CD14-positive monocyte (primary cell): ENCODE results near the gene RTN4R. TPM values are rescaled to one million over a fixed set of nuclear protein-coding genes. Genes with fewer than 3 reads are reported as not detected.
"Not testable (repeated sequence)": the region's sequence is repeated elsewhere in the genome, so short reads cannot be mapped to it uniquely, and the experiment has no call there.

Experiments
- DNase-seq, 3 donors: peaks; one replicate each; pipeline ENCODE4 v3.0.0-alpha.2; 2011 to 2022
- H2AFZ ChIP-seq: 2 replicates; pipeline ENCODE4 v1.6.0; 2012; ENCODE audit warnings: mild to moderate bottlenecking, low read depth, low read length, inconsistent platforms; ENCODE audit not compliant: insufficient read depth, poor library complexity, severe bottlenecking
- H3K27ac ChIP-seq, 2 donors: 1 replicate in 1 of 2; 2 replicates in 1 of 2; pipeline ENCODE4 v1.5.1; 2012 to 2013; ENCODE audit warnings: low read length in 2 of 2, control low read depth in 1 of 2, inconsistent platforms in 1 of 2, low read depth in 1 of 2, mild to moderate bottlenecking in 1 of 2
- H3K27me3 ChIP-seq, 2 donors: one replicate each; pipeline versions ENCODE4 v1.6.0 to v1.6.1; 2011 to 2013; ENCODE audit warnings: low read length in 2 of 2; ENCODE audit not compliant: control insufficient read depth in 2 of 2, insufficient read depth in 2 of 2
- H3K36me3 ChIP-seq, 2 donors: replicated peaks in 1 of 2; 1 replicate in 1 of 2; 2 replicates in 1 of 2; pipeline versions ENCODE4 v1.5.1 to v1.6.1; 2012 to 2013; ENCODE audit warnings: low read length in 2 of 2, control low read depth in 1 of 2, inconsistent platforms in 1 of 2, mild to moderate bottlenecking in 1 of 2; ENCODE audit not compliant: insufficient read depth in 2 of 2, control insufficient read depth in 1 of 2
- H3K4me1 ChIP-seq, 2 donors: 1 replicate in 1 of 2; 2 replicates in 1 of 2; pipeline versions ENCODE4 v1.5.1 to v1.6.1; 2012 to 2013; ENCODE audit warnings: low read length in 2 of 2, control low read depth in 1 of 2, inconsistent platforms in 1 of 2, mild to moderate bottlenecking in 1 of 2, moderate library complexity in 1 of 2; ENCODE audit not compliant: insufficient read depth in 2 of 2, control insufficient read depth in 1 of 2
- H3K4me2 ChIP-seq: replicated peaks from 2 replicates; pipeline ENCODE3; 2012; ENCODE audit warnings: low read length, moderate library complexity, mild to moderate bottlenecking; ENCODE audit not compliant: poor library complexity, severe bottlenecking; ENCODE audit errors: extremely low read depth
- H3K4me3 ChIP-seq, 3 experiments: fragments of 200-600 bp in 1 of 3; sonication (generic) in 1 of 3; replicated peaks in 1 of 3; 1 replicate in 2 of 3; 2 replicates in 1 of 3; pipeline ENCODE4 v1.5.1; 2011 to 2013; ENCODE audit warnings: low read length in 3 of 3, mild to moderate bottlenecking in 3 of 3, control low read depth in 2 of 3, low read depth in 2 of 3, inconsistent platforms in 1 of 3, moderate library complexity in 1 of 3
- H3K79me2 ChIP-seq: 2 replicates; pipeline ENCODE4 v1.6.0; 2012; ENCODE audit warnings: mild to moderate bottlenecking, control low read depth, inconsistent platforms, low read length, moderate library complexity; ENCODE audit not compliant: insufficient read depth
- H3K9ac ChIP-seq: 2 replicates; pipeline ENCODE4 v1.6.0; 2017; ENCODE audit warnings: low read length, mild to moderate bottlenecking; ENCODE audit not compliant: insufficient read depth, poor library complexity, severe bottlenecking
- H3K9me3 ChIP-seq, 2 donors: replicated peaks in 1 of 2; 1 replicate in 1 of 2; 2 replicates in 1 of 2; pipeline versions ENCODE4 v1.5.1 to v1.6.1; 2012 to 2013; ENCODE audit warnings: low read length in 2 of 2, control low read depth in 1 of 2; ENCODE audit not compliant: control insufficient read depth in 1 of 2, insufficient read depth in 1 of 2
- H4K20me1 ChIP-seq: 2 replicates; pipeline ENCODE4 v1.6.0; 2012; ENCODE audit warnings: mild to moderate bottlenecking, low read length, control low read depth, moderate library complexity; ENCODE audit not compliant: insufficient read depth
- H3K27ac Mint-ChIP-seq, 7 donors: one replicate each; pipeline ENCODE4 v1.8.0; 2020; ENCODE audit warnings: mild to moderate bottlenecking in 7 of 7, mixed read lengths in 7 of 7, moderate library complexity in 6 of 7, inconsistent platforms in 2 of 7
- H3K27me3 Mint-ChIP-seq, 3 donors: one replicate each; pipeline ENCODE4 v1.8.0; 2021 to 2022; ENCODE audit warnings: low read depth in 3 of 3, mild to moderate bottlenecking in 3 of 3, mixed read lengths in 3 of 3, moderate library complexity in 3 of 3, inconsistent platforms in 1 of 3
- H3K36me3 Mint-ChIP-seq, 2 donors: one replicate each; pipeline ENCODE4 v1.8.0; 2020; ENCODE audit warnings: mixed read lengths in 2 of 2, inconsistent platforms in 1 of 2, mild to moderate bottlenecking in 1 of 2
- H3K4me1 Mint-ChIP-seq: one replicate; pipeline ENCODE4 v1.8.0; 2020; ENCODE audit warnings: mild to moderate bottlenecking, mixed read lengths
- H3K4me3 Mint-ChIP-seq, 2 donors: one replicate each; pipeline ENCODE4 v1.8.0; 2020; ENCODE audit warnings: mild to moderate bottlenecking in 2 of 2, mixed read lengths in 2 of 2, moderate library complexity in 1 of 2
- H3K9me3 Mint-ChIP-seq, 7 donors: one replicate each; pipeline ENCODE4 v1.8.0; 2020 to 2022; ENCODE audit warnings: mixed read lengths in 7 of 7, mild to moderate bottlenecking in 6 of 7, moderate library complexity in 6 of 7, inconsistent platforms in 2 of 7
- WGBS: methylation state at CpG from one replicate; pipeline ENCODE4 v1.1.5; 2013; ENCODE audit warnings: missing lambda C conversion rate; ENCODE audit not compliant: insufficient coverage; 5-methylcytosine and 5-hydroxymethylcytosine counted together
- intact Hi-C, 2 donors: fragments of 100-400 bp; cut with micrococcal nuclease; formaldehyde crosslinking; loops; one replicate each; pipeline versions ENCODE4 v1.15.0 to v1.15.1; 2023
- polyA plus RNA-seq, 3 donors: library from polyadenylated mRNA; depleted of rRNA in 1 of 3; unstranded in 2 of 3; stranded (reverse) in 1 of 3; fragments of 300-500 nt in 2 of 3; fragments of >200 nt in 1 of 3; fragmentation: Illumina TruSeq in 2 of 3; gene quantifications; 1 replicate in 2 of 3; 2 replicates in 1 of 3; pipeline ENCODE4 v1.2.3, GENCODE V29; 2012 to 2021
- TF ChIP-seq, protein P1 (sequence below): fragments of 200-600 bp; IDR thresholded peaks from one replicate; pipeline ENCODE4 v1.8.0; 2022; ENCODE audit warnings: antibody characterized with exemption, mild to moderate bottlenecking

Gene RTN4R
- polyA plus RNA-seq, 3 donors, result not detected

DNA sequence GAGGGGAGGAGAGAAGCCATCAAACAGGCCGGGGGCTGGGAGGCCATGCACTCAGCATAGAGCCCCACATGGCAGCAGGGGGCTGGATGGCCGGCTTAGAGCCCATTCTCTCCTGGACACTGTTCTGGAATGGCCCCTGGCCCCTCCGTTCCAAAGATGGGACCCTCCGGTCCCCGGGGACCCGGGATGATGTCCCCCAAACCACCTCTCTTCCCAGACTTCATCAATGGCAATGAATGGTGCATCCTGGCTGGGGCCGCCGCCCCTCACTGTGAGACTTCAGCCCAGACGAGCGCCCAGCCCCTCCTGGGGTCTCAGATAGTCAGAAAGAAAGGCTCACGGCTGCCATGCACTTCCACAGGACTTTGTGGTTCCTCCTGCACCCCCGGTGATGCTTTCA lies 13.8 kb upstream of the RTN4R start:
- H2AFZ ChIP-seq, result no peak overlapping the region
- H3K79me2 ChIP-seq, result no peaks in the 10 kb centered on the region
- Mint-ChIP-seq H3K4me3 (no peak overlapping the region), H3K27me3 (peaks cover 0 to 2% (median 0%) of the 10 kb centered on the region in 3 donors), H3K4me1 (peaks cover under 1% of the 10 kb centered on the region), H3K27ac (peak overlapping the region in 1 of 7 donors; percentile 77), H3K9me3 (no peaks in the 10 kb centered on the region), H3K36me3 (no peaks in the 10 kb centered on the region)
- H4K20me1 ChIP-seq, result no peaks in the 10 kb centered on the region
- no peak for DNase-seq
- intact Hi-C loops, result loop anchor here (10.0 kb wide), 1 partner anchor 307 kb away; no protein-coding TSS in a partner anchor
- no peak overlapping the region for H3K9ac ChIP-seq
- H3K4me1 ChIP-seq, result no peaks in the 10 kb centered on the region
- TF ChIP-seq, protein P1, sequence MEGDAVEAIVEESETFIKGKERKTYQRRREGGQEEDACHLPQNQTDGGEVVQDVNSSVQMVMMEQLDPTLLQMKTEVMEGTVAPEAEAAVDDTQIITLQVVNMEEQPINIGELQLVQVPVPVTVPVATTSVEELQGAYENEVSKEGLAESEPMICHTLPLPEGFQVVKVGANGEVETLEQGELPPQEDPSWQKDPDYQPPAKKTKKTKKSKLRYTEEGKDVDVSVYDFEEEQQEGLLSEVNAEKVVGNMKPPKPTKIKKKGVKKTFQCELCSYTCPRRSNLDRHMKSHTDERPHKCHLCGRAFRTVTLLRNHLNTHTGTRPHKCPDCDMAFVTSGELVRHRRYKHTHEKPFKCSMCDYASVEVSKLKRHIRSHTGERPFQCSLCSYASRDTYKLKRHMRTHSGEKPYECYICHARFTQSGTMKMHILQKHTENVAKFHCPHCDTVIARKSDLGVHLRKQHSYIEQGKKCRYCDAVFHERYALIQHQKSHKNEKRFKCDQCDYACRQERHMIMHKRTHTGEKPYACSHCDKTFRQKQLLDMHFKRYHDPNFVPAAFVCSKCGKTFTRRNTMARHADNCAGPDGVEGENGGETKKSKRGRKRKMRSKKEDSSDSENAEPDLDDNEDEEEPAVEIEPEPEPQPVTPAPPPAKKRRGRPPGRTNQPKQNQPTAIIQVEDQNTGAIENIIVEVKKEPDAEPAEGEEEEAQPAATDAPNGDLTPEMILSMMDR, result no peak
- H3K4me3 ChIP-seq, result no peak overlapping the region
- H3K36me3 ChIP-seq, result no peaks in the 10 kb centered on the region
- no peaks in the 10 kb centered on the region for H3K27me3 ChIP-seq
- no peak overlapping the region for H3K4me2 ChIP-seq
- WGBS, result 90% methylated on average over 9 of the region's 12 CpGs
- H3K9me3 ChIP-seq, result no peaks in the 10 kb centered on the region
- no peak overlapping the region for H3K27ac ChIP-seq

DNA sequence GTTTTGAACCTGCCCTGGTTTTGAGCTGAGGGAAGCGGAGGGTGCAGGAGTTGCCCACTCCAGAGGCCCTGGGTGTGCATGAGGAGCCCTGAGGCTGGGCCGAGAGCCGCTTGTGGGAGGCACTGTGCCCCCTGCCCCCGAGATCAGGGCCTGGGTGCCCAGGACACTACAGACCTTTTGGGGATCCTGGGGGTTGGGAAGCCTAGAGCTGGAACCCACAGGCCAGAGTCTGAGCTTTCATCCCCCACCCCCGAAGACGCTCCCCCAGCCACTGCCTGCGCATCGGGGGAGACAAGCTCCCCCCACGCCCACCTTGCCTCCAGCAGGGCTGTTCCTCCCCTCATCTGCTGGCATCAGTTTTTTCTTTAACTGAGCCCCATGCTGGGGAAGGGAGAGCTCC lies 13.4 kb upstream of the RTN4R start:
- H3K4me1 ChIP-seq, H3K27me3 Mint-ChIP-seq, H3K4me1 Mint-ChIP-seq, H3K36me3 Mint-ChIP-seq, H3K27ac ChIP-seq, DNase-seq, H3K4me2 ChIP-seq, H3K4me3 ChIP-seq, H3K27ac Mint-ChIP-seq, H4K20me1 ChIP-seq, H3K9me3 ChIP-seq, H3K9me3 Mint-ChIP-seq, H3K79me2 ChIP-seq, H2AFZ ChIP-seq, H3K27me3 ChIP-seq, H3K4me3 Mint-ChIP-seq, H3K9ac ChIP-seq, H3K36me3 ChIP-seq: not testable (repeated sequence)
- 67% methylated on average over 3 of the region's 9 CpGs for WGBS
- intact Hi-C loops, result loop anchor here (10.0 kb wide), 1 partner anchor 307 kb away; no protein-coding TSS in a partner anchor
